Stimulated activated CD4-positive, alpha-beta T cell treated with anti-CD3 and anti-CD28 coated beads, Interleukin-2, amount 100 ng/mL, for 4 hours (primary cell): ENCODE measurements around the gene WDR13.
"Not testable (repeated sequence)": the region's sequence is repeated elsewhere in the genome, so short reads cannot be mapped to it uniquely, and the experiment has no call there.

Source experiments
- DNase-seq: peaks from one replicate; pipeline ENCODE4 v3.0.0-alpha.2; 2020; ENCODE audit warnings: low read depth

The WDR13 gene

DNA sequence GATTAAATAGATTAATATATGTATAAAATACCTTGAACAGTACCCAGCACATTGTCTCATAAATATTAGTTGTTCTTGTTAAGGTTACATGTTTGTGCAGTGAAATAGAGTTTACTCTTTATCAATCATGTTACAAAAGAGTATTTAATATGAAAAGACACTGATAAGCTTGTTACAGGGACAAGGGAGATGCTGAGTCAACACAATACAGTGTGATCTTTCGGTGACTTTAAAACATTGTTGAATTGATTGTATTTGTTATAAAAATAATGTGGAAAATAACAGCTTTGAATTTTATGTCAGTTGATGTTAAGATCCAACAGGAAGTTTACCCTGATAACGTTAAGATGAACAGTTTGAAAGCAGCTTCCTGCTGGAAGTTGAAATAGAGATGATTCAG lies 1.4 kb upstream of the WDR13 start:
- no peak for DNase-seq

GRCh38 chrX:48598614-48599013 lies 1.3 kb downstream of the WDR13 start:
- DNase-seq = no peak

DNA sequence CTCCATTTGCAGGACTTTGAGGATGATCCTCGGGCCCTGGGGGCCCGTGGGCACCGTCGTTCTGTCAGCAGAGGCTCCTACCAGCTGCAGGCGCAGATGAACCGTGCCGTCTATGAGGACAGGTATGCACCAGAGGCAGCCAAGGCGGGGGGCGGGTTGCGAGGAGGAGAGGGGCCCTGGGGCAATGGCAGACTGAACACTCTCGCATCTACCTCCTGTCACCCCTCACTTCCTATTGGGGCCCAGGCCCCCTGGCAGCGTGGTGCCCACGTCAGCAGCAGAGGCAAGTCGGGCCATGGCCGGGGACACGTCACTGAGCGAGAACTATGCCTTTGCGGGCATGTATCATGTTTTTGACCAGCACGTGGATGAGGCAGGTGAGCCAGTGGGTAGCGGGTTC lies 2.0 kb downstream of the WDR13 start:
- no peak for DNase-seq

DNA sequence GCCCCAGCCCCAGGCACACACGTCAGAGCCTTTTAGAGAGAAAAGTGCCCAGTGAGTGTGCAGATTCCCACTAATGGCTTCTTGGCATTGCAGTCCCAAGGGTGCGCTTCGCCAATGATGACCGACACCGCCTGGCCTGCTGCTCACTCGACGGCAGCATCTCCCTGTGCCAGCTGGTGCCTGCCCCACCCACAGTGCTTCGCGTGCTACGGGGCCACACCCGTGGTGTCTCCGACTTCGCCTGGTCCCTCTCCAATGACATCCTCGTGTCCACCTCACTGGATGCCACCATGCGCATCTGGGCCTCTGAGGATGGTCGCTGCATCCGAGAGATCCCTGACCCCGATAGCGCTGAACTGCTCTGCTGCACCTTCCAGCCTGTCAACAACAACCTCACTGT lies 2.9 kb downstream of the WDR13 start:
- no peak for DNase-seq

DNA sequence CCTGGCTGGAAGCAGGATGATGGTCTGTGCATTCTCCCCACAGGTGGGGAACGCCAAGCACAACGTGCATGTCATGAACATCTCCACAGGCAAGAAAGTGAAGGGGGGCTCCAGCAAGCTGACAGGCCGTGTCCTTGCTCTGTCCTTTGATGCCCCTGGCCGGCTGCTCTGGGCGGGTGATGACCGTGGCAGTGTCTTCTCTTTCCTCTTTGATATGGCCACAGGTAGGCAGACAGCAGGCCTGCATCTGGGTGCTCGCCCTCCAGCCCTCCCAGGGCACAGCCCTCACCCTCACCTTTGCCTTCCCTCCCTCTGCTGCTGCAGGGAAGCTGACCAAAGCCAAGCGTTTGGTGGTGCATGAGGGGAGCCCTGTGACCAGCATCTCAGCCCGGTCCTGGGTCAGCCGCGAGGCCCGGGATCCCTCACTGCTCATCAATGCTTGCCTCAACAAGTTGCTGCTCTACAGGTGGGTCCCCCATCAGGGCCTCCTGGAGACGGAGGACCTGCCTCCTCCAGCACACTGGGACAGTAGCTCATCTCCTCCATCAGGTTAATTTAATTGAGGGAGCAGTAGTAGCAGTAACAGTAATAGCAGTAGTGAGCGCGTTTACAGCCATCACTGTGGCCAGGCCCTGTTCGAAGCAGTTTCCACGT lies 4.6 kb downstream of the WDR13 start:
- DNase-seq = no peak

GRCh38 chrX:48604701-48605100 lies 7.4 kb downstream of the WDR13 start:
- DNase-seq = no peak

- no peak for DNase-seq
Measured at GRCh38 chrX:48606091-48606490, 8.8 kb downstream of the WDR13 start.

GRCh38 chrX:48611703-48612102 lies 14.4 kb downstream of the WDR13 start:
- no peak for DNase-seq

GRCh38 chrX:48613502-48614160 lies 16.3 kb downstream of the WDR13 start:
- DNase-seq = no peak

GRCh38 chrX:48616576-48616975 lies 19.3 kb downstream of the WDR13 start:
- DNase-seq = no peak

DNA sequence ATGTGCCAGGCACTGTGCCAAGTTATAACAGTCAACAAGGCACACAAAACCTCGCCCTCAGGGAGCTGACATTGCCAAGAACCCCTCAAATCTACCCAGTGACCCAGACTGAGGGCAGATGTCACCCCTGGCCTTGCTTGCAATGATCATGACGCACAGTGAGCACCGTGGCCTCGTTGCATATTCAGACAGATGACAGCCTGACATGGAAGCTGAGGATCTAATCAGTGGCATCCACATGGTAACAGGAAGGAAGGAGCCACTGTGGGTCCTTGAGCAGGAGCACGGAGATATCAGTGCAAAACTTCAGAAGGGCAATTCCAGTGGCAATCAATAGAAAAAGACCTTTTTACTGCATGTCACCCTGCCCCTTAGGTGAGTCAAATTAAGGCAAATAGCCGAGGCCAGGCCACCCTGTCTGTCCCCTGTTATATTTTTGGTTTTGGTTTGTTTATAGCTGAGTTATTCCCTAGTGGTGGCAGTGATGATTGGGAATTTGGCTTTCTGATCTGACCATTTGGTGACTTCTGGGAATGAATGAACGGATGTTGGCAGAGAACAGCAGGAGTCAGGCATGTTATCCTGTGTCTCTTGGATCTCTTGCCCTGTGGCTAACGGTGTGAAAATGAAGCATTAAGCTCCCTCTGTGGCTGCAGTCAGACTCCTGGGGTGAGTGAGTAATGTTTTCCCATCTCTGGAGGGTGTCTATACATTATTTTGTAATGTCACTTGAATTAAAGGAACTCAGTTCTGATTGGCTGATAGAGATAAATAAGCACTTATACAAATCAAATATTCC lies 20.4 kb downstream of the WDR13 start:
- no peak for DNase-seq

DNA sequence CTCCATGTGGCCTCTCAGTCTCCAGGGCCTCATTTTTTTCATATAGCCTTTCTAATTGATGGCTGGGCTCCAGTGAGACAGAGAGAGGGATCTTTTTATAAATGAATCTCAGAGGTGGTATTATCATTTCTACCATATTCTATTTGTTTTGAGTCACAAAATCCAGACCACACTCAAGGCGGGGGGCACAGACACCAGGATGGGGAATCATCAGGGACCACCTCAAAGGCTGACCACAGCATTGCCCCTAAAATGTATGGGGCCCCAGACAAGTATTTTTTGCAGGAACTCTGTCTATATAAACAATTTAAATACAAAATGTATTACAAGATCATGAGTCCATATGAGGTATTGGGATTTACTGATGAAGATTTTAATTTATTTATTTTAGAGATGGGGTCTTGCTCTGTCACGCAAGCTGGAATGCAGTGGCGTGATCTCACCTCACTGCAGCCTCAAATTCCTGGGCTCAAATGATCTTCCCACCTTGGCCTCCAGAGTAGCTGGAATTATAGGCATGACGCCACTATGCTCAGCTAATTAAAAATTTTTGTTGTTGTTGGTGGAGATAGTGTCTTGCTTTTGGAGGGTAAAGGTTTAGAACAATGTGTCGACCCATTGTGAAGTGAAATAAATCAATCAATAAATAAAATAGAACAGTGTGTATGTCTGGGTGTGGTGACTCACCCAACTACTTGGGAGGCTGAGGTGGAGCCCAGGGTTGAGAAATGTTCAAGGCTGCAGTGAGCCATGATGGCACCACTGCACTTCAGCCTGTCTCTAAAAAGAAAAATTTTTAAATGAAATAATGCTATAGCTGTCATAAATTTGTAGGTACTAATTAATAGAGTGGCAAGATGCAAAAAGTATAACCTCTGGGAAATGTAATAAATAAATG lies 29.4 kb downstream of the WDR13 start:
- DNase-seq = no peak

- peak; percentile 19 for DNase-seq
Measured at GRCh38 chrX:48631376-48632090, 34.2 kb downstream of the WDR13 start.

DNA sequence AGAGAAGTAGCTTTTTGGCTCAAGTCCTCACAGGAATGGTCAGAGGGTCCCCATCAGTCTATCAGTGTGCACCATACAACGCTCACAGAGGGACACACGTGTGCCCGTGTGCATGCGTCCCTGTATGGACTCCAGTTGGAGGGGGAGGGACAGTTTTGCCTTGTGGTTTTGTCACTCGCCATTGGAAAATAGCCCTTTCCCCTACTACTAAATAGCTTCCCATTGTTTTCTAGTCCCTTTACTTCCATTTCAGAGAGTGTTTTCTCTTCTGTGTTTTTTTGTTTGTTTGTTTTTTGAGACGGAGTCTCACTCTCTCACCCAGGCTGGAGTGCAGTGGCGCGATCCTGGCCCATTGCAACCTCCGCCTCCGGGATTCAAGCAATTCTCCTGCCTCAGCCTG lies 34.9 kb downstream of the WDR13 start:
- DNase-seq = no peak

DNA sequence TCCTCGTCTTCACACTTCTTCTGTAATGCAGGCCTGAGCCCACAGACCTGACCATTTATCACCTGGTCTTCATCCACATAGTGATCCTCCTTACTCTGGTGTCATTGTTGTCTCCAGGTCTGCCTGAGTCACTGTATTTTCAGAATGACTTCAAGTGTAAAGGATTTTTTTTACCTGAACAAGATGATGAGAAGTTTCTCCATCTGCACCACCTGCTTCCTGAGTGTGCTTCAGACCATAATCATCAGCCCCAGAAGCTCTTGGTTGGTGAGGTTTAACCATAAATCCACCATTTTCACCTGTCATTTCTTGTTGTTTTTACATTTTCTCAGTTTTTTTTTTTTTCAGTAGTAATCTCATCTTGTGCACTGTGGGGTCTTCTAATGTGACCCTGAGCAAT lies 39.0 kb downstream of the WDR13 start:
- no peak for DNase-seq

GRCh38 chrX:48636776-48637175 lies 39.5 kb downstream of the WDR13 start:
- DNase-seq = no peak

DNA sequence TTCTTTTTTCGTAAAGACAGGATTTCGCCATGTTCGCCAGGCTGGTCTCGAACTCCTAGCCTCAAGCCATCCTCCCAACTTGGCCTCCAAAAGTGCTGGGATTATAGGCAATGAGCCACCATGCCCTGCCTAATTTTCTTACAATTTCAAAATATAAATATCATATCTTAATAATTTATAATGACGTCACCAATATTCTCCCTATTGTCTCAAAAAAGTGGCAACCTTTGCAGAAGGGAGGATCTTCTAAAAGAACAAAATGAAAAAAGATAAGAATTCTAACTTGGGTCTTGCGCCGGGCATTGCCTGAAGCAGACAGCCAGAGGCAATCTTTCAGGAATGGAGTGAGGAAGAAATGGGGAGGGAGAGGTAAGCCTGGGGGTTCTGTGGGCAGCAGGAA lies 48.4 kb downstream of the WDR13 start:
- no peak for DNase-seq

DNA sequence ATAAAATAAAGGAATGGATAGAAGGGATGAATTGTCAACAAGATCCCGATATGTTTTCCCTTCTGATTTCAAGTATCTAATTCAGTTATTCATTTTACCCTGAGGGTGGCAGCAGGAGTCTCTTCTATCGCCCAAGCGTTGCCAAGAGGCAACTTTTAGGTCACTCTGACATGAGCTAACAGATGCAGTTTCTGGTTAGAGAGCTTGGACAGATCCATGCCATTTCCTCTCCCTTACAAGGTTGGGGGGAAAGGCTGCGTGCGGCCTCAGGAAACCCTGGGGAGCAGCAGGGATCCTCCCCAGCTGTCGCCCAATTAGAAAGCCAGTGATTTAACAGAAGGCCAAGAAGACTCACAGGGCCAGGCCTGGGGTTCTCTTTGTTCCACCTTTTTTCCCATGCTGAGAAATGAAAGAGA lies 51.1 kb downstream of the WDR13 start:
- peak; percentile 9 for DNase-seq

DNA sequence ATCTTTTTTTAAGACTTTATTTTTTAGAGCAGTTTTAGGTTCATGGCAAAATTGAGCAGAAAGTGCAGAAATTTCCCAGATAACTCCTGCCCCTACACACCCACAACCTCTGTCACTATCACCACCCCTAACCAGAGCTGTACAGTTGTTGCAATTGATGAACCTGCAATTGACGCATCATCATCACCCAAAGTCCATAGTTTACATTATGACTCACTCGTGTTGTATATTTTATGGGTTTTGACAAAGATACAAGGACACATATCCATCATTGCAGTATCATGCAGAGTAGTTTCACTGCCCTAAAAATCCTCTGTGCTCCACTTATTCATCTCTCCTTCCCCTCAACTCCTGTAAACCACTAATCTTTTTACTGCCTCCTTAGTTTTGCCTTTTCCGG lies 51.8 kb downstream of the WDR13 start:
- no peak for DNase-seq

- DNase-seq = not testable (repeated sequence)
Measured at GRCh38 chrX:48652055-48652579, 54.8 kb downstream of the WDR13 start.

DNA sequence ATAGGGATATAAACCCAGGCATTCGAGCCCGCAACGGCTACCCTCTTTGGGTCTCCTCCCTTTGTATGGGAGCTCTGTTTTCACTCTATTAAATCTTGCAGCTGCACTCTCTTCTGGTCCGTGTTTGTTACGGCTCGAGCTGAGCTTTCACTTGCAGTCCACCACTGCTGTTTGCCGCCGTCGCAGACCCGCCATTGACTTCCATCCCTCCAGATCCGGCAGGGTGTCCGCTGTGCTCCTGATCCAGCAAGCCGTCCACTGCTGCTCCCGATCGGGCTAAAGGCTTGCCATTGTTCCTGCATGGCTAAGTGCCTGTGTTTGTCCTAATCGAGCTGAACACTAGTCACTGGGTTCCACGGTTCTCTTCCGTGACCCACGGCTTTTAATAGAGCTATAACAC lies 57.5 kb downstream of the WDR13 start:
- DNase-seq = not testable (repeated sequence)
